RPMI7951 (cell line): ENCODE measurements around the gene NAP1L5. TPM values are rescaled to one million over a fixed set of nuclear protein-coding genes. Genes with fewer than 3 reads are reported as not detected.

Source experiments
- DNase-seq: peaks from one replicate; pipeline ENCODE4 v3.0.0-alpha.2; 2012; ENCODE audit warnings: low read depth
- total RNA-seq: library from RNA; depleted of rRNA; stranded (reverse); fragments of >200 nt; shearing (Covaris generic); gene quantifications from 2 replicates; pipeline ENCODE4 v1.2.3, GENCODE V29; 2014; rRNA removed

NAP1L5 gene, protein sequence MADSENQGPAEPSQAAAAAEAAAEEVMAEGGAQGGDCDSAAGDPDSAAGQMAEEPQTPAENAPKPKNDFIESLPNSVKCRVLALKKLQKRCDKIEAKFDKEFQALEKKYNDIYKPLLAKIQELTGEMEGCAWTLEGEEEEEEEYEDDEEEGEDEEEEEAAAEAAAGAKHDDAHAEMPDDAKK
- total RNA-seq, result 8.6 and 12.4 TPM in 2 replicates

DNA sequence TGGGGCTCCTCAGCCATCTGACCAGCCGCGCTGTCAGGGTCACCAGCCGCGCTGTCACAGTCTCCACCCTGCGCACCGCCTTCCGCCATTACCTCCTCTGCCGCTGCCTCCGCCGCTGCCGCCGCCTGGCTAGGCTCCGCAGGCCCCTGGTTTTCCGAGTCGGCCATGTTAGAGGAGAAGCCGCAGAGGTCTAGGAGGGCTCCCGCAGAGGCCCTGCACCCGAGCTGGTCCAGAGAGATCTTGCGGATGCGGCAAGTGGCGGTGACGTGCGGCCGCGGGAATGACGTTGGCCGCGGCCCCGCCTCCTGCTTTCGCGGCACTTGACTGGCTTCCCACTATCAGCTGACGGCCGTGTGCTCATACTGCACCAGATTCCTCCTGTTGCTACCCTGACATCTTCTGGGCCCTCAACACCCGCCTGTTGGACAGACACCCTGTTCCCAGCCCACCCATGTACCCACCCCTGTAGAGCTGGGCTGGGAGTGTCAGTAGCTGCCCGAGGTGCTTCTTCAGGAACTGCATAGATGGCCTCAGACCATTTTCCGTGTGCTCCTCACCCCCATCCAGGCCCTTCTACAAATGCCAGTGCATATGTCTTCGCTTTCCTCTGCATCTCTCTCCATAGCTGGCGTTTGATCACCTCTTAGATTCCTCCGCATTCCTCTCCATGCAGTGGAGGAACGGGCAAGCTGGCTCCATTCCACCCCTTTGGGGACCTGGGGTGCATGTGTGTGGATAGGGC, at the start of gene NAP1L5:
Gene NAP1L5, minus strand, starts transcription at position 242 of the 742 bp plus-strand sequence. Its CDS starts 75 bp downstream, at position 167.
- DNase-seq, result peak; percentile 75

- no peak for DNase-seq
Observed at GRCh38 chr4:88747351-88747750, 49.7 kb upstream of the NAP1L5 start.

- no peak for DNase-seq
Observed at GRCh38 chr4:88746206-88746605, 48.6 kb upstream of the NAP1L5 start.

GRCh38 chr4:88745581-88746163, 48.0 kb upstream of the NAP1L5 start:
- DNase-seq, result no peak

GRCh38 chr4:88745175-88745574, 47.5 kb upstream of the NAP1L5 start:
- DNase-seq, result no peak

GRCh38 chr4:88744609-88745008, 47.0 kb upstream of the NAP1L5 start:
- DNase-seq, result no peak

DNA sequence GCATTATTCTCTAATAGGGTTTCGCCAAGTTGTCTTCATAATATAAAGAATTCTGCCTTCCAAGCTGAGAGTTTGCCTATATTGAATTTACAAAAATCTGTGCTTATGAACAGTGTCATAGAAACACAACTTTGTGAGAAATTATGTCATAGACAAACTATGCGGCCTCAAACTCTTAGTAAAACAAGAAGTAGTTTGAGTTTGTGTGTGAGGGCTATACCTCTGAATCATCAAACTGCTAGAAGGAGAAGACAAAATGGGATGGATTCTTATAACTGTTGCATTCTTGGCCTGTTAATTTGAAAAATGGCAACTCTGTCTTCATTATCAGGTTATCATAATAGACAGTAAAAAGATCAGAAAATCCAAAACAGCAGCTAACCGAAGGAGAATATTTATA, 46.1 kb upstream of the NAP1L5 start:
- DNase-seq, result peak; percentile 5

DNA sequence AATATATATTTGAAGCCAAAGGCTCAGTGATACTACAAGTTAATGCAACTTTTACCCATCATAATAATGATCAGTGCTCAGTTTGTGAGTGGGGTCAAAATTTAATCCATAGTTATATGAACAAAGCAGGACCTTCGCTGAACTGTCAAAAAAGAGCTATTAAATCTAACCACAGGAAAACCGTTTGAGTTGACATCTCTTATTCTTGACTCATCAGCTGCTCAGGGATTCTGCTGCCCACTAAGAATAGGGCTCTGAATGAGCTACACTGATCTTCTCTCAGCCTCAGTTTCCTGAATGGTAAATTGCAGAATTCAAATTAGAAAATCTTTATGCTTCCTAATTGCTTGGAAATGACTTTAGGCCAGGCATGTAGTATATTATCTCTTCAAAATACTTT, 44.9 kb upstream of the NAP1L5 start:
- DNase-seq, result no peak

GRCh38 chr4:88738180-88738579, 40.6 kb upstream of the NAP1L5 start:
- DNase-seq, result no peak

DNA sequence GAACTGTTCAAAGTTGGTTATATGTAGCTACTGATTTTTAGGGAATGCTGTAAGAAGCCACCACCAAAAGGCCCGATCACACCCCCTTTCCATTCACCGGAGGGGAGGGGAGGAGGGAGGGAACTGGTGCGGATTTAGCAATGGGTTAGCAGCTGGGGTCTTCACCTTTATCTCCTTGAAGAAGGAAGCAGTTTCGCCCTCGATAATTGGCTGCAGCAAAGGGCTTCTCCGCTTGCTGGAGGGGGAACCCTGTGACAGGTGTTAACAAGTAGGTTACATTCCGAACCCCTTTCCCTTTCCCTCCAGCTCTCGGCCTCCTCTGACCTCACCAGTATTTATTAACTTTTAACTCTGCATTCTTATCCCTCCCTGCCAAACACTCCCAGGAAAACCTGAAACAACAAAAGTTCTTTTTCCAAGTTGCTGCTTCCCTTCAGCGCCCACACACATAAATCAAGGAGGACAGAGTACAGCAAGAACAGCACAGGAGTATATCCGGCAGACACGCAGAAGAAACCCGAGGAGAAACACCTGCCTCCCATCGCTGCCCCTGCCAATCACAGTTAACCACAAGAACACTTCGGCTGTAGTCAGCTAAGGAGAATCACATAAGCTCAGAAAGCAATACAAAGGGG, 39.8 kb upstream of the NAP1L5 start:
- no peak for DNase-seq

DNA sequence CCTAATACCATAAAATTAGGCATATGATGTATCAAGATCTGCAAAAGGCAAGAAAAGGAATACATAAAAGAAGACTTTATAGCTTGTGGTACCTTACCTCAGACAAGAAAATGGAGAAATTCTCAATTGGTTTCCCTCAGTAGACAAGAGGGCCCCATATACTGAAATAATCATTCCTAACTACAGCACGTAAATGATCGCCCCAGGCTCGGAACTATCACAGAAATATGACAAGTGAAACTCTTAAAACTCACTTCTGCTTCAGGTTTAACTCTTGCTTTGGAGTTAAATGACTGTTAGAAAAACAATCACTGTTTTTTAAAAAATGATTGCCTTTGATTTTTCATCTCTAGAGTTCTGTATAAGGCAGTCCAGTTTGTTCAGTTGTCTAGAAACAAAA, 38.6 kb upstream of the NAP1L5 start:
- no peak for DNase-seq

DNA sequence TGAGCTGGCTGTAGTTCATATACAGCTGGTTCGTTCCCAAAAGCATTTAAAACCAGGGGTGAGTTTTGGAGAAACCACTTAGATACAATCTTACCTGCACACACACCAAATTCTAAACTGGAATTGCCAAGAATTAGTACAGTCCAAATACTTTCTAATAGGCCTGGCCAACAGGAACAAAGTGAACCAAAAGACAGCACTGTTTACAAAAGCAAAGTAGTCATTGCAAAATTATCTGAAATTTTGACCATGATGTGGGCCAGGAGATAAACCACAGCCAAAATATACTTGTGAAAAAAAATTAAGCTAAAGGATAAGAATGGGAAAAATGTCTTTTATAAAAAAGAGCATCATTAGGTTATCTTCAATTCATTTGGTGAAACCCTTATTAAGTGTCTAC, 37.9 kb upstream of the NAP1L5 start:
- DNase-seq, result no peak

DNA sequence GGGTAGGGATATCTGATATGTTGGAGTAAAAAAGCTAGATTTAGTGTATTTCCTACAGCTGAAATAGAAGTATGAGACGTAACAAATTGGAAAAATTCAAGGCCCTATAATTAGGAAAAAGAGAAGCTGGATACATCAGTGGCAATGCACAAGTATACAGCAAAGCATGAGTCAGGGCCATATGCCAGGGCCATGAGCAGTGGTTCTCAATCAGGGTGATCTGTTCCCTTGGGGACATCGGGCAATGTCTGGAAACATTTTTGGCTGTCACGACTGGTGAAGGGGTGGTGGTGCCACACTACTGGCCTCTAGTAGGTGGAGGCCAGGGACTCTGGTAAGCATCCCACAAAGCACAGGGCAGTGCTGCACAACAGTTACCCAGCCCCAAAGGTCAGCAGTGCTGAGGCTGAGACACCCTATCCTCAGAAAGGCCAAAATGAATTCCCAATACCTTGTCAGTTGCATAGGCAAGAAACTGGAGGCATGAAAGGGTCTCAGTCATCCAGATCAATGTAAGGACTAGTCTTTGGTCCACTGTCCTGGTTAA, 36.8 kb upstream of the NAP1L5 start:
- DNase-seq, result no peak

DNA sequence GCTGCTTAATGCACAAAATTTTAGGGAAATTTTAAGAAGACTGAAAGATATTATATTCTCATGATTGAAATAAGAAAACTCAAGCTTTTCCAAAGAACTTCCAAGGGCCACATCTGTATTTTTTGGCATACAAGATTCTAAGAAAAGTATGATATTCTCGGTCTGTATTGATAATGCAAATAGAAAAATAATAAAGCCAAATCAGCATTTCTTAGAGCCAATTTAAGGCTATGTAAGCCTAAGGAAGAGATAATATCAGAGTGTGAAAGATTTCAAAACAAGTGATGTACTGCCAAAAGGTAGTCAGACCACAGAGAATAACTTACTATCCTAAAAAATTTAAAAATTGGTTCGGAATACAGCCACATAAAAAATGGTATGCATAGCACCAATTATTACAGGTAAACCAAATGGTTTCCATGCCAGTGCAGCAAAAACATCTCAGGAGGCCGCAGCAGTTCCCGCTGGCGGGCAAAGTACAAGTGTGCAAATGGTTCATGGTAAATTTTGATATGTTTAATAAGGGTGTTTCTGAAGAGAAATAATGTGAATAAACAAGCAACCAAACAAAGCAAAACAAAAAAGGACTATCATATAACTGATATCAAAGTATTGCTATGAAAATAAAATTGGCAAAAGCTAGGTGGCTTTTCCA, 35.2 kb upstream of the NAP1L5 start:
- DNase-seq, result no peak

GRCh38 chr4:88731381-88731780, 33.8 kb upstream of the NAP1L5 start:
- no peak for DNase-seq

DNA sequence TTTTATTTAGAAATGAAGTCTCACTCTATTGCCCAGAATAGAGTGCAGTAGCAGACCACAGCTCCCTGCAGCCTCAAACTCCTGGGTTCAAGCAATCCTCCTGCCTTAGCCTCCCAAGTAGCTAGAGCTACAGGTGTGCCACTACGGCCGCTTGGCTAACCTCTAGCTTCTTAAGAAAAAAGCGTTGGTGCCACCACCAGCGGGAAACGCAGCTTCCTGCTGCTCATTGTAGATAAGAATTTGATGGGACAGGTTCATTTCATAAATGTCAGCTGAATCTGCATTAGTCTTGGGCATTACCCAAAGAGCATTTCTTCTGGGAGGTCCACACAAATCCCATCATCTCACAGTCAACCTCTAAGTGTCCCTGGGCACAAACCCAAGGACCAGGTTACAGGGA, 33.2 kb upstream of the NAP1L5 start:
- DNase-seq, result no peak

DNA sequence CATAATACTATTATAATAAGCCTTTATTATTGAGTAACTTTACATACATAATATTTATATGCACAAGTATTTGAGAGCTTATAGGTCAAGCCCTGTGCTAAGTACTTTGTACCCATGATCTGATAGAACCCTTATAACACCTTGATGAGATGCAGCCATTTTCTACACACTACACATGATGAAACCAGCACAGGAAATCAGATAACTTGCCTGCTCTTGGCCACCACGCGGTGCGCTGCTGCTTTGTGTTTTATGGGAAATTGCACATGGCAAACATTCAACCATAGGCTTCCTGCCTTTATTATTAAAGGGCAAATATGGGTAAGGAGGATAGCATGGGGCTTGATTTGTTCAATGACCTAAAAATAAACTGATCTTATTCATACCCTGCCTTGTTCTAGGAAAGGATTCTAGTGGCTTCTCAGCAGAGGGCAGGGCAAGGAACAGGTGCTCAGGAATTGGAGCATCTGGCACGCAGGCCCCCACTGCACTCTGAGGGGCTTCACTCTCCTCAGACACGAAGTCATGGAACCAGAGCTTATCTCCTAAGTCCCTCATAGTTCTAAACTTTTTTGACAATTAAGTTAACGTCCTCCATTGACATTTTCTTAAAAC, 31.6 kb upstream of the NAP1L5 start:
- DNase-seq, result no peak

DNA sequence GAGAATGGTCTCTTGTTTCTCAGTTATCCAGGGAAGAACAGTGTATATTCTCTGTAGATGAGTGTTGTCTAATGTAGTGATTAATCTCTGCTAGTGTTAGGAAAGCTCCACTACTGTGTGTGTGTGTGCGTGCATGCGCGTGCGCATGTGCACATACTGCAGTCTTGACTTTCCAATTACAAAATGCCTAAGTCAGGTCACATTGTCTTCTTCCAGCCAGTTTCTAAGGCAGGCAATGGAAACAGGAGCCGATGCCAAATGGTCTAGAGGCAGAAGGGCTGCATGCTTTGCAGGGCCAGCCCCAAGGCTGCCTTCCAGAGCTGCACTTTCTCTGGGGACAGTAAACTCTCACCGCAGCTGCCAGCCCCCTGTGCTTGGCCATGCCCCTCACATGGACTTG, 30.5 kb upstream of the NAP1L5 start:
- no peak for DNase-seq

DNA sequence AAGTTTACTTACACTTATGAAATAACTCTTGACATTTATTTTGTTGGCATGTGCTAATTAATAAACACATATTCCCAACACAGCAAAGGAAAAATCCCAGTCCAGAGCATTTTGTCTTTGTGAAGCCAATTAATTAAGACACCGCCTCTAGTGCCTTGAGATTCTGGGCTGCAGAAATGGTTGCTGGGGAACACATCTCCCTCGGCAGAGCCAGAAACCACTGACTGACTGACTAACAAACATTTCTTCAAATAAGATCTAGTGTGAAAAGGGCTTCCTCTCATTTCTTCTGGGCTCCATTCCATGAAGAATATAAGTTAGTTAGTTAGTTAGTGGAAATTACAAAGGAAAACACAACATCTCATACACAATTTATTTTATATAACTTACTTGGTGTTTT, 28.4 kb upstream of the NAP1L5 start:
- no peak for DNase-seq

GRCh38 chr4:88725143-88725542, 27.5 kb upstream of the NAP1L5 start:
- DNase-seq, result no peak

- no peak for DNase-seq
Observed at GRCh38 chr4:88724406-88724805, 26.8 kb upstream of the NAP1L5 start.

DNA sequence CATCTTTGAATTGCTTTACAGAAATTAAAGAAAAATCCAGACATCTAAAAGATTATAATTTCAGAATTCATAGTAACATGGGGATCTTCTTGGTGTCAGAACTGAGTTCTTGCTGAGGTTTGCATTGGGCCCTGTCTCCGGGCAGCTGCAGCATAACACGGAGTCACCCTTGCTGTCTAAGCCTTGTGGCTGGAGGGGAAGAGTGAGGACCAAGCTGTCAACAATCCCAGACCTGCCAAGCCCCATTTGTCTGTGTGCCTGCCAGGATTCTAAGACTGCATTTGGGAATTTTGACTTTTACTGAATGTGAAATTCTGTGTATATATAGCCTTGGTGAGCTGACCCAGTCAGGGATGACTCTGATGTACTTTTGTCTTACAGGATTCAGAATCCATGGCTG, 25.2 kb upstream of the NAP1L5 start:
- no peak for DNase-seq
